ENCODE results near the gene HMOX1. TPM values are rescaled to one million over a fixed set of nuclear protein-coding genes. Genes with fewer than 3 reads are reported as not detected.
A peak's percentile ranks its signal among the peaks of the same experiment; 100 is the strongest.

Gene HMOX1
- total RNA-seq, 1 experiment from 2014 or later, result 93.0 TPM

DNA sequence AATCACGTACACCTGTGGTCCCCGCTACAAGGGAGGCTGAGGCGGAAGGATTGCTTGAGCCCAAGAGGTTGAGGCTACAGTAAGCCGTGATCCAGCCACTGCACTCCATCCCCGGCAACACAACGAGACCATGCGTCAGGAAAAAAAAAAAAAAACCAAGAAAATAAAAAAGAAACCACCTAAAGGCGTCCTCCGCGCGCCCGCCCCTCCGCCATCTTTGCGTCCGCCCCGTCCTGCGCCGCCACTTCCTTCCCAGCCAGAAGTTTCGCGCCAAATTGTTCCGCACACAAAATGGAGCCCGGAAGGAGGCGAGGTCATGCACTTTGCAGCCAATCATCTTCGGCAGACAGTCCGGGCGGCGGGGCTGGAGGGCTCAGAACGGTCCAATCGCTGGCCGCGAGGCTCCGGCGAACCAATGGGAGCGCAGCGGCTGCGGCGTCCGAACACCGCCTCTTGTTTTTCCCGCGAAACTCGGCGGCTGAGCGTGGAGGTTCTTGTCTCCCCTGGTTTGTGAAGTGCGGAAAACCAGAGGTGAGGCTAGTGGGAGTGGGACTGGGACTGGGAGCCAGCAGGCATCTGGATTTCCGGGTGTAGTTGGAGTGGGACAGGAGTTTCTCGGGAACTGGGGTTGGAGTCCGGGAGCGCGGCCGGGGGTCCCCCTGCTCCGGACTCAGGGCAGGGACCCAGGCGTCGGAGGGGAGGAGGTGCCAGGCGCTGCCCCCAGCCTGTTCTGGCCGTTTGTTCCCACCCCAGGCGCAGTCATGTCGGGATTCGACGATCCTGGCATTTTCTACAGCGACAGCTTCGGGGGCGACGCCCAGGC, 19.0 kb downstream of the HMOX1 start, which contains the start of gene MCM5:
Gene MCM5 (plus strand): TSS at position 463 of the 823 bp plus-strand sequence. CDS start 299 bp downstream, at position 762.
- peak within 1 kb of the TSS; percentile 97 for H3K4me3 ChIP-seq (ENCODE audit: low read depth, low read length)
- intact Hi-C loops (cut with micrococcal nuclease; ENCODE audit: unreplicated experiment), result loop anchor here (2.0 to 5.0 kb wide), 2 partner anchors 21 to 48 kb away; no protein-coding TSS in a partner anchor
- H3K27me3 Mint-ChIP-seq (ENCODE audit: insufficient read depth, unreplicated experiment), result no peaks in the 10 kb centered on the region
- peaks cover 3% of the 10 kb centered on the region for H3K36me3 ChIP-seq (ENCODE audit: control insufficient read depth, insufficient read depth, low read length)
- ChIA-PET POLR2A (interaction anchor here (0.6 kb wide), 1 partner anchor 24 kb away, joined by 4 read pairs; no protein-coding TSS in a partner anchor), CTCF (interaction anchor here (1.0 kb wide), 1 partner anchor 49 kb away, joined by 4 read pairs; no protein-coding TSS in a partner anchor)
- H3K4me1 ChIP-seq, result peaks cover 5% of the 10 kb centered on the region
- no peaks in the 10 kb centered on the region for H3K9me3 Mint-ChIP-seq (ENCODE audit: unreplicated experiment)
- no peaks in the 10 kb centered on the region for H3K9me3 ChIP-seq
- H3K4me3 Mint-ChIP-seq (ENCODE audit: unreplicated experiment), result peak within 1 kb of the TSS; percentile 97
- TF ChIP-seq, protein P1, sequence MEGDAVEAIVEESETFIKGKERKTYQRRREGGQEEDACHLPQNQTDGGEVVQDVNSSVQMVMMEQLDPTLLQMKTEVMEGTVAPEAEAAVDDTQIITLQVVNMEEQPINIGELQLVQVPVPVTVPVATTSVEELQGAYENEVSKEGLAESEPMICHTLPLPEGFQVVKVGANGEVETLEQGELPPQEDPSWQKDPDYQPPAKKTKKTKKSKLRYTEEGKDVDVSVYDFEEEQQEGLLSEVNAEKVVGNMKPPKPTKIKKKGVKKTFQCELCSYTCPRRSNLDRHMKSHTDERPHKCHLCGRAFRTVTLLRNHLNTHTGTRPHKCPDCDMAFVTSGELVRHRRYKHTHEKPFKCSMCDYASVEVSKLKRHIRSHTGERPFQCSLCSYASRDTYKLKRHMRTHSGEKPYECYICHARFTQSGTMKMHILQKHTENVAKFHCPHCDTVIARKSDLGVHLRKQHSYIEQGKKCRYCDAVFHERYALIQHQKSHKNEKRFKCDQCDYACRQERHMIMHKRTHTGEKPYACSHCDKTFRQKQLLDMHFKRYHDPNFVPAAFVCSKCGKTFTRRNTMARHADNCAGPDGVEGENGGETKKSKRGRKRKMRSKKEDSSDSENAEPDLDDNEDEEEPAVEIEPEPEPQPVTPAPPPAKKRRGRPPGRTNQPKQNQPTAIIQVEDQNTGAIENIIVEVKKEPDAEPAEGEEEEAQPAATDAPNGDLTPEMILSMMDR (IDR thresholded peaks at IDR 0.05; ENCODE audit: insufficient read depth in 1 of 2, low read depth in 1 of 2, low read length in 1 of 2, severe bottlenecking in 1 of 2, unreplicated experiment in 1 of 2), result no peak
- DNase-seq, result peak; percentile 97 to 98
- no peaks in the 10 kb centered on the region for H3K27me3 ChIP-seq (replicated peaks; ENCODE audit: control insufficient read depth, insufficient read depth, low read length)
- peak within 1 kb of the TSS; percentile 98 for H3K27ac Mint-ChIP-seq (ENCODE audit: unreplicated experiment)
- BruUV-seq (replicated peaks), result no TSS peak
- H3K4me1 Mint-ChIP-seq (ENCODE audit: low read depth, unreplicated experiment), result peaks cover 5% of the 10 kb centered on the region
- peaks cover 49% of the 10 kb centered on the region for H3K36me3 Mint-ChIP-seq (ENCODE audit: insufficient read depth, unreplicated experiment)

DNA sequence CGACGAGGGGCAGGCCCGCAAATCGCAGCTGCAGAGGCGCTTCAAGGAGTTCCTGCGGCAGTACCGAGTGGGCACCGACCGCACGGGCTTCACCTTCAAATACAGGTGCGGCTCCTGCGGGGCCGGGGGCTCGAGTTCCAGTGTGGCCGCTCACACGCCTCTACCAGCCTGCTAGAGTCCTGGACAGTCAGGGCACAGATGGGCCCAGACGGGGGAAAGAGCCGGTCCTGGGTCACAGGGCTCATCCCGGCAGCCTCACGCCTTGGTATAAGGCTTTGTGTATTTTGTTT, 19.6 kb downstream of the HMOX1 start:
- ChIA-PET POLR2A (interaction anchor here (0.6 kb wide), 1 partner anchor 23 kb away, joined by 4 read pairs; no protein-coding TSS in a partner anchor), CTCF (interaction anchor here (1.0 kb wide), 1 partner anchor 49 kb away, joined by 4 read pairs; no protein-coding TSS in a partner anchor)
- Histone ChIP-seq H3K4me3 (ENCODE audit: low read depth, low read length) (peak overlapping the region; percentile 97), H3K36me3 (ENCODE audit: control insufficient read depth, insufficient read depth, low read length) (peaks cover 3% of the 10 kb centered on the region), H3K4me1 (peaks cover 5% of the 10 kb centered on the region), H3K27me3 (replicated peaks; ENCODE audit: control insufficient read depth, insufficient read depth, low read length) (no peaks in the 10 kb centered on the region), H3K9me3 (no peaks in the 10 kb centered on the region)
- Mint-ChIP-seq H3K4me1 (ENCODE audit: low read depth, unreplicated experiment) (peaks cover 5% of the 10 kb centered on the region), H3K4me3 (ENCODE audit: unreplicated experiment) (peak overlapping the region; percentile 97), H3K36me3 (ENCODE audit: insufficient read depth, unreplicated experiment) (peaks cover 53% of the 10 kb centered on the region), H3K27ac (ENCODE audit: unreplicated experiment) (peak overlapping the region; percentile 98), H3K9me3 (ENCODE audit: unreplicated experiment) (no peaks in the 10 kb centered on the region), H3K27me3 (ENCODE audit: insufficient read depth, unreplicated experiment) (no peaks in the 10 kb centered on the region)
- TF ChIP-seq, protein P1 (IDR thresholded peaks at IDR 0.05; ENCODE audit: insufficient read depth in 1 of 2, low read depth in 1 of 2, low read length in 1 of 2, severe bottlenecking in 1 of 2, unreplicated experiment in 1 of 2), result no peak
- no TSS peak for BruUV-seq (replicated peaks)
- intact Hi-C loops (cut with micrococcal nuclease; ENCODE audit: unreplicated experiment), result no loop called here
- DNase-seq, result no peak

DNA sequence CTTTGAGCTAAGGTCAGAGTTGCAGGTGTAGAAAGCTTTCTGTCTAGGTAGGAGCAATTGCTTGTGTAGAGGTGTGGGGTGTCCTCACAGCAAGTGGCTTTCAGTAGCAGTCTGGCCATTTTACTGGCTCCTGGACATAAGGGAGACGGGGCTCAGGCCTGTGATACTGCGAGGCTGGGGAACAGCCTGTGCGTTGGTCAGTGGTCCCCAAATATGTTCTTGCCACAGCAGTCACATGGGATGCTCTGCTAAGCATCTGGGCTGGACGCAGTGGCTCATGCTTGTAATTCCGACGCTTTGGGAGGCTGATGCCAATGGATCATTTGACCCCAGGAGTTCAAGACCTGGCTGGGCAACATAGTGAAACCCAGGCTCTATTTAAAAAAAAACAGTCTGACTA, 21.0 kb downstream of the HMOX1 start:
- POLR2A ChIA-PET, result no interaction called here
- H3K36me3 Mint-ChIP-seq (ENCODE audit: insufficient read depth, unreplicated experiment), result peaks cover 63% of the 10 kb centered on the region

More for the DNA sequence above, 21.0 kb downstream of the HMOX1 start:
- Histone ChIP-seq H3K4me3 (ENCODE audit: low read depth, low read length) (no peak overlapping the region), H3K9me3 (no peaks in the 10 kb centered on the region), H3K4me1 (peaks cover 5% of the 10 kb centered on the region), H3K36me3 (ENCODE audit: control insufficient read depth, insufficient read depth, low read length) (peaks cover 3% of the 10 kb centered on the region), H3K27me3 (replicated peaks; ENCODE audit: control insufficient read depth, insufficient read depth, low read length) (no peaks in the 10 kb centered on the region)
- Mint-ChIP-seq H3K9me3 (ENCODE audit: unreplicated experiment) (no peaks in the 10 kb centered on the region), H3K4me1 (ENCODE audit: low read depth, unreplicated experiment) (peaks cover 5% of the 10 kb centered on the region), H3K4me3 (ENCODE audit: unreplicated experiment) (no peak overlapping the region), H3K27ac (ENCODE audit: unreplicated experiment) (no peak overlapping the region), H3K27me3 (ENCODE audit: insufficient read depth, unreplicated experiment) (no peaks in the 10 kb centered on the region)
- no peak for DNase-seq
- no TSS peak for BruUV-seq (replicated peaks)
- CTCF ChIA-PET, result no interaction called here
- TF ChIP-seq, protein P1 (IDR thresholded peaks at IDR 0.05; ENCODE audit: insufficient read depth in 1 of 2, low read depth in 1 of 2, low read length in 1 of 2, severe bottlenecking in 1 of 2, unreplicated experiment in 1 of 2), result no peak
- intact Hi-C loops (cut with micrococcal nuclease; ENCODE audit: unreplicated experiment), result no loop called here
